Measurements from ENCODE around the gene KAT6B.

Gene KAT6B

DNA sequence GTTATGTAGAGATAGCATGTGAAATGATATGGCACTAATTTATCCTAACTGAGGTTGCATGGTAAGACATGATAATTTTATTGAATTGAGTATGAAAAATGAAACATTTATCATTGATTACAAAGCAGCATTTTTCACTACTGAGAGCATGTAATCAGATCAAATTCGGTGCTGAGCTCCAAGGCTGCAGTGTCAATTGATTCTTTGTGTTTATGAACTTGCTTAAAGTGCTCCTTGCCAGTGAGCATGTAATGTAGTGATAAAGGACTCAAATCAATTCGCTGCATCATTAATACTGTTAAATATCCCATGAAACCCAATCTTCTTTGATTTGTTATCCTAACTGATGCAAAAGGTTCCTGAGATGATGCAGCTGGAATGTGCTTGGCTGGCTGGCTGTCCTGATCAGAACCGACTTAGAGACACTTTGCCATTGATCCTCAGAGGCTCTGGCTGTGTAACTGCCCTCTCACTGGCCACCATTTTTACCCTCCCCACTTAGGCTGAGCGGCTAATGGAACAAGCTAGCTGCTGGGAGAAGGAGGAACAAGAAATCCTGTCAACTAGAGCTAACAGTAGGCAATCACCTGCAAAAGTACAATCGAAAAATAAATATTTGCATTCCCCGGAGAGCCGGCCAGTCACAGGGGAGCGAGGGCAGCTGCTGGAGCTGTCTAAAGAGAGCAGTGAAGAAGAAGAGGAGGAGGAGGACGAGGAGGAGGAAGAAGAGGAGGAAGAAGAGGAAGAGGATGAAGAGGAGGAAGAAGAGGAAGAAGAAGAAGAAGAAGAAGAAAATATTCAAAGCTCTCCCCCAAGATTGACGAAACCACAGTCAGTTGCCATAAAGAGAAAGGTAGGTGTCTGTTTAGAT lies 195.2 kb downstream of the KAT6B start:
- DNase-seq, result no peak

DNA sequence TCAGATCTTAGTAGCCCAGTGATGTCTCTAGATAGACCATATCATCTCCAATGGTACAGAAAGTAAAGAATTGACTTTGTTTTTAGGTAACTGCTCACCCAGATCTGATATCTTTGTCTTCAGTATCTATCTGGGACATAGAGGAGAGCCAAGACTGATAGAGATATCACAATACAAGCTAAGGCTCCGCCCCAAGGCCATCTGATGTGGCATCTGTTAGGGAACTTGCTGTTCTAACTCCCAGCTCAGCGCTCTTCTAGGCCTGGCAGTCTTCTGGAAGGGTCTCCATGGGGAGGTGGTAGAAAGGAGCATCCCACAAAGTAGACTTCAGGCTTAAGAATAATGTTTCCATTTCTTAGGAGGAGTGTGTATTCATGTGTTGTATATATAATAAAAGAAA lies 196.7 kb downstream of the KAT6B start:
- DNase-seq, result no peak

DNA sequence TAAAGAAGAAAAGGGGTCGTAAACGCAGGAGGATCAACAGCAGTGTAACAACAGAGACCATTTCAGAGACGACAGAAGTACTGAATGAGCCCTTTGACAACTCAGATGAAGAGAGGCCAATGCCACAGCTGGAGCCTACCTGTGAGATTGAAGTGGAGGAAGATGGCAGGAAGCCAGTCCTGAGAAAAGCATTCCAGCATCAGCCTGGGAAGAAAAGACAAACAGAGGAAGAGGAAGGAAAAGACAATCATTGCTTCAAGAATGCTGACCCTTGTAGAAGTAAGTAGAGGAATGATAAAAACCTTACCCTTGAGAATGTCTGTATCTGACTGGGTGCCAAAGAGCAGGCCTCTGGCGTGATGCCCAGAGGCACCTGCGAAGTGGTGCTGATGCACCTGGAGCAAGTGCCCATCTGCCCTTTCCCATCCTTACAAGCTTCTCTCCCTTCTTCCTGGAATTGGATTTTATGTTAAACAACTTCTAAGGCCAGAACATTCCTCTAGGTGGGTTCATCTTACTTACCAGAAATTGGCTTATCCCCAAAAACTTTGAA lies 198.6 kb downstream of the KAT6B start:
- no peak for DNase-seq

DNA sequence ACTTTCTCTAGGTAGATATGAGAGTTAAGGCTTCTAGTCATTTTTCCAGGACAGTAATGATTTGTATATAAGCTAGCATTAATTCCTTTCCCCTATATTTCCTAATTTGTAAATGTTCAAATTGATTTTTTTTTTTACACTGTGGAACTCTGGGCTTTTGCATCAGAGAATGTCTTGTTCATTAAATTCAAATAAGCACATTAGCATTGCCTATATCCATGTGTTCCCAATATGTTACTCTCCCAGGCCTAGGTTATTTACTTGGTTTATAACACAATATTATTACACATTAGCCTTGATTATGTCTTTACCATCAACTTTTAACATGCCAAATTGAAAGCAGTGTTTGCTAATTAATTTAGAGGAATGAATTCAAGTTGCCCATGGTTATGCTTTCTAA lies 201.6 kb downstream of the KAT6B start:
- DNase-seq, result no peak

DNA sequence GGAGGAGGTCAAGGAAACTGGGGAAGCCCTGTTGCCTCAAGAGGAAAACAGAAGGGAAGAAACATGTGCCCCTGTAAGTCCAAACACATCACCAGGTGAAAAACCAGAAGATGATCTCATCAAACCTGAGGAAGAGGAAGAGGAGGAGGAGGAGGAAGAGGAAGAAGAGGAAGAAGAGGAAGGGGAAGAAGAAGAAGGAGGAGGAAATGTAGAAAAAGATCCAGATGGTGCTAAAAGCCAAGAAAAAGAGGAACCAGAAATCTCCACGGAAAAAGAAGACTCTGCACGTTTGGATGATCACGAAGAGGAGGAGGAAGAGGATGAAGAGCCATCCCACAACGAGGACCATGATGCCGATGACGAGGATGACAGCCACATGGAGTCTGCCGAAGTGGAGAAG lies 202.3 kb downstream of the KAT6B start:
- DNase-seq, result no peak

DNA sequence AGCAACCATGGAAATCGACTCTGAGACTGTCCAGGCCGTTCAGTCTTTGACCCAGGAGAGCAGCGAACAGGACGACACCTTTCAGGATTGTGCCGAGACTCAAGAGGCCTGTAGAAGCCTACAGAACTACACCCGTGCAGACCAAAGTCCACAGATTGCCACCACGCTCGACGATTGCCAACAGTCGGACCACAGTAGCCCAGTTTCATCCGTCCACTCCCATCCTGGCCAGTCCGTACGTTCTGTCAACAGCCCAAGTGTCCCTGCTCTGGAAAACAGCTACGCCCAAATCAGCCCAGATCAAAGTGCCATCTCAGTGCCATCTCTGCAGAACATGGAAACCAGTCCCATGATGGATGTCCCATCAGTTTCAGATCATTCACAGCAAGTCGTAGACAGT lies 203.0 kb downstream of the KAT6B start:
- no peak for DNase-seq

DNA sequence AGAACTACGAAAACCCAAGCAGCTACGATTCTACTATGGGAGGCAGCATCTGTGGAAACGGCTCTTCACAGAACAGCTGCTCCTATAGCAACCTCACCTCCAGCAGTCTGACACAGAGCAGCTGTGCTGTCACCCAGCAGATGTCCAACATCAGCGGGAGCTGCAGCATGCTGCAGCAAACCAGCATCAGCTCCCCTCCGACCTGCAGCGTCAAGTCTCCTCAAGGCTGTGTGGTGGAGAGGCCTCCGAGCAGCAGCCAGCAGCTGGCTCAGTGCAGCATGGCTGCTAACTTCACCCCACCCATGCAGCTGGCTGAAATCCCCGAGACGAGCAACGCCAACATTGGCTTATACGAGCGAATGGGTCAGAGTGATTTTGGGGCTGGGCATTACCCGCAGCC lies 203.5 kb downstream of the KAT6B start:
- no peak for DNase-seq

DNA sequence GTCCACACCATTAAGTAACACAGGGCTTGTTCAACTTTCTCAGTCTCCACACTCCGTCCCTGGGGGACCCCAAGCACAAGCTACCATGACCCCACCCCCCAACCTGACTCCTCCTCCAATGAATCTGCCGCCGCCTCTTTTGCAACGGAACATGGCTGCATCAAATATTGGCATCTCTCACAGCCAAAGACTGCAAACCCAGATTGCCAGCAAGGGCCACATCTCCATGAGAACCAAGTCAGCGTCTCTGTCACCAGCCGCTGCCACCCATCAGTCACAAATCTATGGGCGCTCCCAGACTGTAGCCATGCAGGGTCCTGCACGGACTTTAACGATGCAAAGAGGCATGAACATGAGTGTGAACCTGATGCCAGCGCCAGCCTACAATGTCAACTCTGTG lies 204.0 kb downstream of the KAT6B start:
- DNase-seq, result no peak

DNA sequence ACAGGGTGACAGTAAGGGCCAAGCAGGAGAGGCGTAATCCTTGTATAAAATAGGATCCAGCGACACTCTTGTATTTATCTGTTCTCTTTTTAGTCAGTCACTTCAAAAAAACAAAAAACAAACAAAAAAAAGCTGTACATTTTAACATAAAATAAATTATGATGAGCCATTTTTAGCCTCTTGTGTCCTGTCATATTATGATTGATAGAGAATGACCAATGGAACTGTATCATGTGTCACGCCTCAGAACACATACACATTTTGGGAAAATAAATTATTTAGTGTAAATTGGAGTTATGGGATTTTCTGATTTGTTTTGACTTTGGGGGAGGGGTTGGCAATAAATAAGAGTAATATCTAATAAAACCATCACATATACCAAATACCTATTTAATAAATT lies 205.7 kb downstream of the KAT6B start:
- no peak for DNase-seq

DNA sequence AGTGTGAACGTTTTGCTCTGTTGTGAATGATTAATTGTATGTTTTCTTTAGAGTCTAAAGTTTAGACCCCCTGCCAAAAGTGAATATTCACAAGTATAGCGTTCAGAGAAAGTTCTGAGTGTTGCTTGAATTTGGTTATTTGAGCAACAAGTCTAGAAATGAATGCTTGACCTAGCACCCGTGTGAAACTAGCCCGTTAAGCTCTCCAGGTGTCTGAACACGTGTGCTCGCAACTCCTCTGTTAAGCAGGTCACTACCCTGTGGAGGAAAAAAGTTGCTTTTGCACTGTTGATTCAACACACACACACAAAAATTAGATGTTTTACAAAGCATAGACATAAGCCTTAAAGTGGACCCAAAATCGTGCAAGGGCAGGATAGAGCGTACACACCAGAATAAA lies 206.4 kb downstream of the KAT6B start:
- no peak for DNase-seq

DNA sequence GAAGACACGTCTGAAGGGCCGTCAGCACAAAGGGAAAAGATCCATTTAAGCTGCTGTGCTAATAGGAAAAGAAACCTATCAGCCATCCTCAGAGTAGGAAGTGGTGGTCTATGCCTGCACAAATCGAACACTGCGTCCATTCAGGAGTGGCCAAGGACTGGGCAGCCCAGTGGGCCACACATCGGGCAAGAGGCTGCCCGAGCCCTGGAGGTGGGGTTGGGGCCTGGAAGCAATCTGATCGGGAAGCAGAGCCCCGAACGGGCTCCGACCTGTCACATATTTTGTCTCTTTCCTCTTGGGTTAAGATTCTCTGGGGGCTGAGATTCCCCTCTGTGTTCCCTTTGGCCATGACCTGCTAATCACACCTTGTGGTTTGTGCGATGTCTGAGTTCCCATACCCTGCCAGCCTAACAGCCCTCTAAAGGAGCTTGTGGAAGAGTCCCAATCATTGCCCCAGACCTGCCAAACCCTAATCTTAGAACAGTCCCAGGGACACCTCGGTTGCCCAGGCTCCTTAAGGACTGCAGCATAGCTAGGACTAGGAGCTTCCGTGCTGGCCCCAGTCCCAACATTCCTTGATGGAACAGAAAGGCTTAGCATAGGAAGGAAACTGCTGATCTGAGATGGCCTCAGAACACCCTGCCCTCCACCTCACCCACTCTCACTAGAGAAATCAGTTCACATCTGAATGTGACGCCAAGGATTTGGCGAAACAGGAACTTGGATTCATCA lies 207.2 kb downstream of the KAT6B start:
- no peak for DNase-seq

DNA sequence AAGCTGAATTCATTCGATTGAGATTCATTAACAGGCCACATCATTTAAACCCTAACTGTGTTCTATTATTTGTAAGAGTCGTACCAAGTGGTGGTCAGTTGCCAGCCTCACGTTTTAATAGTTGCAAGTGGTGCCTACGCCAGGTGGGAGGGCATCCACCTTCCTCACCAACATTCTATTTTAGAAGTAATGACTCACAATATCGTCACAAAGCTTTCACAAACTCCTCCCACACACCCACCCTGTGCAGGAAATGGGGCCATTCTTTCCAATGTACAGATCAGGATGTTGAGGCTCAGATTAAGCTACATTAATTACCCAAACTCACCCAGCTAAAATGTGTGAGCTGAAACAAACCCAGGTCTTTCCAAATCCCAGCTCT lies 207.7 kb downstream of the KAT6B start:
- DNase-seq, result no peak

DNA sequence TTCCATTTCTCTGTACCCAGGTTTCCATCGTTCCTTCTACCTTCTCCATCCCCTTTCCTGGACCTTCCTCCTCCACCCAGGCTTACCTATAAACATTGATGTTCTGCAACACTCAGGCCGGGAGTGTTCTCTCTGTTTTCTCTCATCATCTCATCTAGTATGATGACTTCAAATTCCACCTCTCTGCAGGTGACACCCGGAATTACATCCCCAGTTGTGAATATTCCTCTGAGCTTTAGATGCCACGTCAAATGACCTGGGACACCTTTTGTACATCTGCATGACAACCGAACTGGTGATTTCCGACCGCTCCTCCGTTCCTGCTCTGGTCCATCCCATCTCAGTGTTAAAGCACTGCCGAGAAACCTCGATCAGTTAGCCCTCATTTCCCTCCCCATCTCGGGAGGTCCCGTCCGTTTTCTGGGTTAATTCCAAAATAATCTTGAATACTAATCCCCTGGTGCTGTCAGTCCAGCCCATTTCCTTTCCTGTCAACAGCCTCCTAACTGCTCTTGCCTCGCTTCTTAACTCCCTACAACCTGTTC lies 208.4 kb downstream of the KAT6B start:
- no peak for DNase-seq

DNA sequence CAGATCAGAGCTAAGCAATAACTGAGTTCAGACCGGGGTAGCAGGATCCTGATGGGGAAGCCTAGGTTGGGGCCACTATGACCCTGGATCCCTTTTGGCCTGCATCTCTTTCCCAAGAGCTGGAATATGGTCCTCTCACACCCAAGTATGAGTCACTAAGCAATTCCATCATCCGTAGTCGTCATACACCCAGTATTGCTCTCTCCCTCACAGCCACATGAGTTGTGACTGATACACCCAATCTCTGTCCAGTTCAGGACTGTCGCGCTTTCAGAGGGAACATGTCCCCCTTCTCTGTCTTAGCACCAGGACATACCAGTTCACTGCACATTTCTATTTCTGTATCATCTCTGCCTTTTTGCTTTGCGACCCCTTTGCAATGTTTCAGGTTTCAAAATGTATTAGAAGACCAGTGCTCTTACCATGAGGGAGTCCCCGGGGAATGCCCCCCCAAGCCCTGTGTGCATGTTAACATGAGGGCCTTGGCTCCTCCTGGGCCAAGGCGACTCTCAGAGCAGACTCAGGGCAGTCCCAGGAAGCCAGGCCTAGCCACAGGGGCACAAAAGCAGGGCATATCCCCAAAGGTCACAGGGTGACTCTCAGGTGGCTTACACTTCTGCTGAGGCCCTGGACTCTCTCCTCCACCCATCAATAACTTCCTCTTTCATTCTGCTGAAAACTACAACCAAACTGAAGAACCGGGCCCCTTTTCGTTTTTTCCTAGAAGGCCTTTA lies 209.7 kb downstream of the KAT6B start:
- DNase-seq, result no peak

DNA sequence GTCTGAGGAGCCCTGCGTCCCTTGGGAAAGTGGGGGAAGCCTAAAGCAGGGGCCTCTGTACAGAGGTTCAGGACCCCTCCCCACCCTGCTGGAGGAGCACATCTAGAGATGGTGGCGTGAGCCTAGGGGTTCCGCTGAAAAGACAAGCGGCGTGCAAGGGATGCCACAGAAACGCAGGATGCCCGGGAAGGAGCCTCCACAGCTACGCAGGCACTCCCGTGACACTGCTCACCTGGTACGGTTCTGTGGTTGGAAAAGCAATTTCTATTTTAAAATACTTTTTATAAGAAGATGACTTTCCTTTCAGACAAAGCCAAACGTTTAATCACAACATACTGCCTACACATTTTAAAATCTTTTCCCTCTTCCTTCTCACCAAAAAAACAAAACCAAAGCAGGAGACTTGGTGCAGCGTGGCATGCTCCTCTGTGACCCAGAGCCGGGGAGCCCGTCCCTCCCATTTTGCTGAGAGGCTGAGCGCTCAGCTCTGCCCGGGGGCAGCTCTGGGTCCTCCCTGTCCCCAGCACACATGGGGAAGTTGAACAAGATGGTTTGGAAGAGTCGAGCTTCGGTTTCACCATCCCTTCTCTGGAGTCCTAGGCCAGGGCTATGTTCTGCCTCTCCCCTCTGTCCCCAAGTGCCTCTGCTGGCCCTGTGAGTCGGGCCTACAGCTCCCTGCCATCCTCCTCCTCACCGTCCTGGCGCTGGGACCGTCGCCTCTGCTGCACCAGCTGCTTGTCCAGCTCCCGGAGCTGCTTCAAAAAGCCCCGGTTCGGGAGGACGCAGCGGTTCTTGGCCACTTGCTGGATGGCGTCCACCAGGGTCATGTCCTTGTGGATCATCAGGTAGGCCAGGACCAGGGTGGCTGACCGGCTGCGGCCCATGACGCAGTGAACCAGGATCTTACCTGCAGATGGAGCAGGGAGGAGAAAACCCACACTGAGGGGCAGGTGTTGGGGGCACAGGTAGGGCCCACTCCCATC lies 211.1 kb downstream of the KAT6B start:
- no peak for DNase-seq

DNA sequence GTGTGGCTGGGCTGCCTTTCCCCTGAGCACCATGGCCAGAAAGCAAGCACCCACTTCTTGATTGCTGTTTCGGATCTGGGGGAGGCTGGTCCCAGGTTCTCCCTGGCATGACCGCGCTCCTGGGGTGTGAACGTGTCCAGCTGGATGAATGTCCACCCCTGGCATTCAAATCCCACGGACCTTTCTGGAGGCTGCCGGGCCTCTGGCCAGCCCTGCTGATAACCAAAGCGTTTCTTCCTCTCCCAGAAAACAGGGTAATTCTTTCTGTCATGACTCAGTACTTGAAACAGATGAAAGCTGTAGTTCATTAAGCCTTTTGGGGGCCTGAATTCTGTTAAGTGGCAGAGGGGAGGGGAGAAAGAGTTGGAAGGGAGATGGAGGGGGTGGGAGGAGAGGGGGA lies 211.9 kb downstream of the KAT6B start:
- no peak for DNase-seq

DNA sequence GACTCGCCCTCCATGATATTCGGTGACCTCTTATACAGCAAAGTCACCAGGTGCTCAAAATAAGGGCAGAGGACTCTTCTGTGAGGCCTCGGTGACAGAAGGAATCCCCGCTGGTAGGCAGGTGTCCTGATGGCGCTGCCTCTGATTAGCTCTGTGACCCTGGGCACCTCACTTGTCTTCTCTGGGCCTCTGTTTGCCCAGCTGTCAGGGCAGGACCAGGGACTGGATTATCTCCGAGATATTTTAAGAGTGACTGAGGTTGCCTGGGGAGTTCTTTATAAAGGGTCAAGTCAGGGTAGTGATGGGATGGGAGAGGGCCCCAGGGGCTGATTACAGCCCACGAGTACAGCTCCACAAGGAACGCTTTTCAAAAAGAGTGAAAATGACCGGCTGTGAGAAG lies 214.2 kb downstream of the KAT6B start:
- no peak for DNase-seq

DNA sequence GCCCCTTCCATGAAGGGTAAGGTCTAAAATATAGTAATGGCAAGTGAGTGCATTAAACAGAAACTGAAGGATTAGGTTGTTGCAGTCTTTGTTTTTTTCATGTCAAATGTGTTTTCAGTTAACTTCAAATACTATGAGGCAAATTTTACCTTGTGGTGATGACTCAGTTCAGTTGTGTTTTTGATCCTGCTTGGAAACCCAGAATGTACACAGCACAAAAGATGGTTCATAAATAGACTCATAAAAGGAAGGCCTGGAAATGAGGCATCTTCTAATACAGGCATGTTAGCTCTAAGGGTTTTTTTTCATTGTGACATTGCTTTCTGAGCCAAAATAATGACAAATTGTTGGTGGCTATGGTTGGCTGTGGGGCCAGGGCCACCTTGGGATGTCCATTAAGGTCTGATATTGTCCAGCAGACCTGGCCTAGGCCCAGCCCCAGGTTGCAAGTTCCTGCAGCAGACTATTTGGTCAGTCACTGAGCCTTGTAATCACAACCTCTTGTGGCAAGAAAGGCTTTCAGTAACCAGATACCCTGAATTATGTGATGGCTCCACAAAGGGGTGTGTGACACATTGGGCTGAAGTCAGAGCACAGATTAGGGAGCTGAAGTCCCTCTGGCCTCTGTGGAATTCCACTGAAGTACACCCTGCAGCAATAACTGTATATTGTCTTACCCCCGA lies 216.0 kb downstream of the KAT6B start:
- DNase-seq, result no peak

DNA sequence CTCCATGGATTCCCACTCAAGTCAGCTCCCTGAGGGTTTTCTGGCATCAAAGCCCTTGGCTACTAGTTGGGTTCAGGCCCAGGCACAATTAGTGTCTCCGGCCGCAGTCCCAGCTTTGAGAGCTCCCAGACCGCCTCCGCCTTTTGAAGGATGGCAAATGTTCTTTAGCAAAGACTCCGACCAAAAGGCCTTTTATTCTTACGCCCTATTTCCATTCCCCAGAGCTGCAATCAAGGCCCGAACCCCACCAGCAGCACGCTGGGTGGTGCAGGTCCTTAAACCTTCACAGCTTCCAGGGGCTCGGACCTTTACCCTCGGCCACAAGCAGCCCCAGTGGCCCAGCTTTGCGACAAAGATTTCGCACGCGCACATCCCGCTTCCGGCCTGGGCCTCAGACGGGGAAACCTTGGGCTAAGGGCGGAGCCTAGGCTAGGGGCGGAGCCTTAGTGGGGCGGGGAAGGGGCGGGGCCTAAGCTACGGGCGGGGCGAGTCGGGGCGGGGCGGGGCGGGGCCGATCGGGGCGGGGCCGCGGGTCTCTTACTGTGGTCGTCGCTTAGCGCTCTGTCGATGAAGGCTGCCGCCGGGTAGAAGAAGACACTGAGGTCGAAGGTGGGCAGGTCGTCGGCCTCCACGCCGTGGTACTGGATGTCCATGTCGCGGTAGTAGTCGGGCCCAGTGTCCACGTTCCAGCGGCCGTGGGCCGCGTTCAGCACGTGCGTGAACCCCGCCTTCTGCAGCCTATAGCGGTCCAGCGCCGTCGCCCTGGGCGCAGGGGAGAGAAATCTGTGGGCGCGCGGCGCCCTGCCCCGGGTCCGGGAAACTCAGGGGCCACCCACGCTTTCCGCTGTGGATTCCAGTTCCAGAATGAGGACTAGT lies 217.1 kb downstream of the KAT6B start:
- no peak for DNase-seq

DNA sequence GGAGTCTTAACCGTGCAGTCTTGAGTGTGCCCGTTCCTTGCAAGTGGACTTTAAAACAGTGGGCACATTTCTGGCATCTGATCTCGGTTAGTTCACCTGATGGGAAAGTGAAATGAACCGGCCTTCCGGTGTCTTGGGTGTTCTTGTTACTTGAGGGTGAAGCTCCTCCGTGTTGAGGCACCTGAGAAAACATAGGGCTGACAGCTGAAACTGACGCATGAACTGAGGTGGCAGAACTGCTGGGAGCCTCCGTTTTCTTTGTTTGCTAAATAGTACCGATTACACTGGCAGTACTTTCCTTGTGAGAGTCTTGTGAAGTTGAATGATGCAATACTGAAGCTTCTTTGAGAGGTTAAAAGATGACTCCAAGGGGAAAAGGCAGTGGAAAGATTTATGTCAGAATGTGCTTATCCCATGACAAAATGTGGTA lies 222.3 kb downstream of the KAT6B start:
- no peak for DNase-seq
